Activated naive CD8-positive, alpha-beta T cell treated with anti-CD3 and anti-CD28 coated beads for 36 hours (primary cell): ENCODE data around the gene ADGRD2. TPM values are rescaled to one million over a fixed set of nuclear protein-coding genes. Genes with fewer than 3 reads are reported as not detected.

ENCODE experiments used
- DNase-seq: peaks from one replicate; pipeline ENCODE4 v3.0.0; 2021
- H3K27ac Mint-ChIP-seq: one replicate; pipeline ENCODE4 v1.8.0; 2022; ENCODE audit warnings: mild to moderate bottlenecking, moderate library complexity, mixed read lengths
- H3K27me3 Mint-ChIP-seq: one replicate; pipeline ENCODE4 v1.8.0; 2022; ENCODE audit warnings: mild to moderate bottlenecking, mixed read lengths
- H3K36me3 Mint-ChIP-seq: one replicate; pipeline ENCODE4 v1.8.0; 2021; ENCODE audit warnings: mild to moderate bottlenecking, mixed read lengths
- H3K4me1 Mint-ChIP-seq: one replicate; pipeline ENCODE4 v1.8.0; 2021; ENCODE audit warnings: mixed read lengths
- H3K4me3 Mint-ChIP-seq: one replicate; pipeline ENCODE4 v1.8.0; 2022; ENCODE audit warnings: mild to moderate bottlenecking, moderate library complexity, mixed read lengths
- H3K9me3 Mint-ChIP-seq: one replicate; pipeline ENCODE4 v1.8.0; 2022; ENCODE audit warnings: mixed read lengths
- total RNA-seq, 2 experiments: library from RNA; stranded (reverse); gene quantifications; one replicate each; pipeline ENCODE4 v1.2.3, GENCODE V29; 2021

ADGRD2 gene
- total RNA-seq, 2 experiments from 2014 or later: not detected

- peaks cover 40% of the 10 kb centered on the region for H3K27me3 Mint-ChIP-seq
- H3K4me3 Mint-ChIP-seq: no peak overlapping the region
- H3K9me3 Mint-ChIP-seq: peaks cover 2% of the 10 kb centered on the region
- no peaks in the 10 kb centered on the region for H3K4me1 Mint-ChIP-seq
- H3K36me3 Mint-ChIP-seq: no peaks in the 10 kb centered on the region
- H3K27ac Mint-ChIP-seq: no peak overlapping the region
- no peak for DNase-seq
Observed at GRCh38 chr9:124444166-124444565, 6.1 kb upstream of the ADGRD2 start.

- H3K27ac Mint-ChIP-seq: no peak overlapping the region
- peaks cover 6% of the 10 kb centered on the region for H3K4me1 Mint-ChIP-seq
- peaks cover 2% of the 10 kb centered on the region for H3K9me3 Mint-ChIP-seq
- peaks cover 49% of the 10 kb centered on the region for H3K27me3 Mint-ChIP-seq
- no peaks in the 10 kb centered on the region for H3K36me3 Mint-ChIP-seq
- H3K4me3 Mint-ChIP-seq: no peak overlapping the region
- no peak for DNase-seq
Observed at GRCh38 chr9:124447297-124447661, 3.0 kb upstream of the ADGRD2 start.

- no peak overlapping the region for H3K4me3 Mint-ChIP-seq
- peaks cover 2% of the 10 kb centered on the region for H3K9me3 Mint-ChIP-seq
- peaks cover 48% of the 10 kb centered on the region for H3K27me3 Mint-ChIP-seq
- H3K4me1 Mint-ChIP-seq: peaks cover 6% of the 10 kb centered on the region
- H3K36me3 Mint-ChIP-seq: no peaks in the 10 kb centered on the region
- H3K27ac Mint-ChIP-seq: no peak overlapping the region
- no peak for DNase-seq
Observed at GRCh38 chr9:124448019-124448418, 2.2 kb upstream of the ADGRD2 start.

- no peak for DNase-seq
- no peak overlapping the region for H3K4me3 Mint-ChIP-seq
- no peaks in the 10 kb centered on the region for H3K9me3 Mint-ChIP-seq
- H3K27ac Mint-ChIP-seq: no peak overlapping the region
- H3K36me3 Mint-ChIP-seq: no peaks in the 10 kb centered on the region
- peaks cover 52% of the 10 kb centered on the region for H3K27me3 Mint-ChIP-seq
- peaks cover 6% of the 10 kb centered on the region for H3K4me1 Mint-ChIP-seq
Observed at GRCh38 chr9:124449381-124450151, 685 bp upstream of the ADGRD2 start.

GRCh38 chr9:124450931-124451661 is 845 bp downstream of the ADGRD2 start:
- Mint-ChIP-seq H3K27ac (no peak overlapping the region), H3K27me3 (peaks cover 48% of the 10 kb centered on the region), H3K4me1 (peaks cover 6% of the 10 kb centered on the region), H3K4me3 (no peak overlapping the region), H3K9me3 (no peaks in the 10 kb centered on the region), H3K36me3 (no peaks in the 10 kb centered on the region)
- no peak for DNase-seq

GRCh38 chr9:124452326-124452725 is 2.1 kb downstream of the ADGRD2 start:
- Mint-ChIP-seq H3K27ac (no peak overlapping the region), H3K36me3 (no peaks in the 10 kb centered on the region), H3K4me3 (no peak overlapping the region), H3K27me3 (peaks cover 44% of the 10 kb centered on the region), H3K4me1 (peaks cover 6% of the 10 kb centered on the region), H3K9me3 (no peaks in the 10 kb centered on the region)
- DNase-seq: no peak

GRCh38 chr9:124452841-124453585 is 2.8 kb downstream of the ADGRD2 start:
- H3K36me3 Mint-ChIP-seq: no peaks in the 10 kb centered on the region
- no peak overlapping the region for H3K4me3 Mint-ChIP-seq
- peaks cover 44% of the 10 kb centered on the region for H3K27me3 Mint-ChIP-seq
- no peak overlapping the region for H3K27ac Mint-ChIP-seq
- no peaks in the 10 kb centered on the region for H3K9me3 Mint-ChIP-seq
- no peak for DNase-seq
- H3K4me1 Mint-ChIP-seq: peaks cover 6% of the 10 kb centered on the region

- DNase-seq: peak; percentile 13
- H3K4me1 Mint-ChIP-seq: peaks cover 6% of the 10 kb centered on the region
- no peak overlapping the region for H3K4me3 Mint-ChIP-seq
- no peaks in the 10 kb centered on the region for H3K36me3 Mint-ChIP-seq
- no peak overlapping the region for H3K27ac Mint-ChIP-seq
- no peaks in the 10 kb centered on the region for H3K9me3 Mint-ChIP-seq
- peaks cover 41% of the 10 kb centered on the region for H3K27me3 Mint-ChIP-seq
Observed at GRCh38 chr9:124453586-124454191, 3.4 kb downstream of the ADGRD2 start.

GRCh38 chr9:124454296-124454695 is 4.0 kb downstream of the ADGRD2 start:
- DNase-seq: no peak
- no peaks in the 10 kb centered on the region for H3K36me3 Mint-ChIP-seq
- H3K4me3 Mint-ChIP-seq: no peak overlapping the region
- H3K9me3 Mint-ChIP-seq: no peaks in the 10 kb centered on the region
- H3K4me1 Mint-ChIP-seq: peaks cover 6% of the 10 kb centered on the region
- peaks cover 38% of the 10 kb centered on the region for H3K27me3 Mint-ChIP-seq
- no peak overlapping the region for H3K27ac Mint-ChIP-seq

GRCh38 chr9:124454791-124455443 is 4.7 kb downstream of the ADGRD2 start:
- Mint-ChIP-seq H3K4me3 (no peak overlapping the region), H3K9me3 (no peaks in the 10 kb centered on the region), H3K4me1 (peaks cover 6% of the 10 kb centered on the region)

GRCh38 chr9:124455820-124456219 is 5.6 kb downstream of the ADGRD2 start:
- no peak overlapping the region for H3K27ac Mint-ChIP-seq
- no peaks in the 10 kb centered on the region for H3K36me3 Mint-ChIP-seq
- DNase-seq: no peak
- peaks cover under 1% of the 10 kb centered on the region for H3K4me1 Mint-ChIP-seq
- H3K27me3 Mint-ChIP-seq: peaks cover 24% of the 10 kb centered on the region
- no peak overlapping the region for H3K4me3 Mint-ChIP-seq
- peaks cover 2% of the 10 kb centered on the region for H3K9me3 Mint-ChIP-seq

More at GRCh38 chr9:124454791-124455443, 4.7 kb downstream of the ADGRD2 start:
- no peak overlapping the region for H3K27ac Mint-ChIP-seq
- peaks cover 32% of the 10 kb centered on the region for H3K27me3 Mint-ChIP-seq
- H3K36me3 Mint-ChIP-seq: no peaks in the 10 kb centered on the region
- no peak for DNase-seq

- Mint-ChIP-seq H3K9me3 (peaks cover 2% of the 10 kb centered on the region), H3K27me3 (peaks cover 17% of the 10 kb centered on the region), H3K36me3 (no peaks in the 10 kb centered on the region), H3K4me1 (no peaks in the 10 kb centered on the region), H3K4me3 (no peak overlapping the region), H3K27ac (no peak overlapping the region)
- DNase-seq: no peak
Observed at GRCh38 chr9:124456341-124457078, 6.3 kb downstream of the ADGRD2 start.

- Mint-ChIP-seq H3K4me1 (no peaks in the 10 kb centered on the region), H3K9me3 (peaks cover 2% of the 10 kb centered on the region), H3K27me3 (peaks cover 10% of the 10 kb centered on the region), H3K27ac (no peak overlapping the region), H3K36me3 (no peaks in the 10 kb centered on the region), H3K4me3 (no peak overlapping the region)
- no peak for DNase-seq
Observed at GRCh38 chr9:124457079-124457886, 7.0 kb downstream of the ADGRD2 start.
